Activated CD4-positive, alpha-beta T cell treated with anti-CD3 and anti-CD28 coated beads for 48 hours (primary cell): ENCODE results near the gene DPP6.
"Not testable (repeated sequence)": the region's sequence is repeated elsewhere in the genome, so short reads cannot be mapped to it uniquely, and the experiment has no call there.

Experiments used
- DNase-seq: peaks from one replicate; pipeline ENCODE4 v3.0.0-alpha.2; 2020

The DPP6 gene

GRCh38 chr7:154919344-154920225 lies 867.4 kb downstream of the DPP6 start:
- DNase-seq, result no peak

GRCh38 chr7:154922472-154922871 lies 870.3 kb downstream of the DPP6 start:
- DNase-seq, result not testable (repeated sequence)

GRCh38 chr7:154927624-154928125 lies 875.5 kb downstream of the DPP6 start:
- DNase-seq, result peak; percentile 84

- peak; percentile 45 for DNase-seq
These were observed 876.2 kb downstream of the DPP6 start for GRCh38 chr7:154928136-154929005.

- no peak for DNase-seq
These were observed 877.0 kb downstream of the DPP6 start for GRCh38 chr7:154929006-154929726.

GRCh38 chr7:154931906-154932305 lies 879.7 kb downstream of the DPP6 start:
- DNase-seq, result no peak

- DNase-seq, result not testable (repeated sequence)
These were observed 882.3 kb downstream of the DPP6 start for GRCh38 chr7:154934353-154934952.

- no peak for DNase-seq
These were observed 885.6 kb downstream of the DPP6 start for GRCh38 chr7:154937837-154938236.

- no peak for DNase-seq
These were observed 890.5 kb downstream of the DPP6 start for GRCh38 chr7:154942691-154943090.
